Measurements from ENCODE around the gene ZNF440.
A peak's percentile ranks its signal among the peaks of the same experiment; 100 is the strongest.
"Not testable (repeated sequence)": the region's sequence is repeated elsewhere in the genome, so short reads cannot be mapped to it uniquely, and the experiment has no call there.

ZNF440 gene

GRCh38 chr19:11814029-11814699 lies at the start of gene ZNF440:
TSS of gene ZNF440 (plus strand) at chr19:11814273. CDS start at chr19:11814448, 175 bp downstream.
- peak; percentile 70 for DNase-seq (ENCODE audit: low read depth)

- peak; percentile 90 for DNase-seq (ENCODE audit: low read depth)
Observed at GRCh38 chr19:11766597-11767591, 47.2 kb upstream of the ZNF440 start, which contains the start of gene ZNF441. TSS of gene ZNF441 (plus strand) at chr19:11767000. CDS start at chr19:11767194, 194 bp downstream.

GRCh38 chr19:11767633-11768133 lies 46.4 kb upstream of the ZNF440 start:
- no peak for DNase-seq (ENCODE audit: low read depth)

GRCh38 chr19:11769995-11770394 lies 44.1 kb upstream of the ZNF440 start:
- no peak for DNase-seq (ENCODE audit: low read depth)

- DNase-seq (ENCODE audit: low read depth): not testable (repeated sequence)
Observed at GRCh38 chr19:11771520-11771919, 42.6 kb upstream of the ZNF440 start.

- not testable (repeated sequence) for DNase-seq (ENCODE audit: low read depth)
Observed at GRCh38 chr19:11776669-11777068, 37.4 kb upstream of the ZNF440 start.

- DNase-seq (ENCODE audit: low read depth): no peak
Observed at GRCh38 chr19:11780431-11781020, 33.5 kb upstream of the ZNF440 start.

- no peak for DNase-seq (ENCODE audit: low read depth)
Observed at GRCh38 chr19:11781295-11782057, 32.6 kb upstream of the ZNF440 start.

- DNase-seq (ENCODE audit: low read depth): no peak
Observed at GRCh38 chr19:11783767-11784166, 30.3 kb upstream of the ZNF440 start.

GRCh38 chr19:11784356-11784755 lies 29.7 kb upstream of the ZNF440 start:
- no peak for DNase-seq (ENCODE audit: low read depth)

- no peak for DNase-seq (ENCODE audit: low read depth)
Observed at GRCh38 chr19:11787536-11787935, 26.5 kb upstream of the ZNF440 start.

- no peak for DNase-seq (ENCODE audit: low read depth)
Observed at GRCh38 chr19:11792942-11793341, 21.1 kb upstream of the ZNF440 start.

GRCh38 chr19:11797491-11797890 lies 16.6 kb upstream of the ZNF440 start:
- DNase-seq (ENCODE audit: low read depth): peak; percentile 62

GRCh38 chr19:11798391-11799330 lies 15.4 kb upstream of the ZNF440 start, which contains the start of gene ZNF491:
TSS of gene ZNF491 (plus strand) at chr19:11798523. CDS start at chr19:11805954, 7,431 bp downstream.
- DNase-seq (ENCODE audit: low read depth): peak; percentile 75

- no peak for DNase-seq (ENCODE audit: low read depth)
Observed at GRCh38 chr19:11806354-11807098, 7.5 kb upstream of the ZNF440 start.

- no peak for DNase-seq (ENCODE audit: low read depth)
Observed at GRCh38 chr19:11807099-11807380, 7.0 kb upstream of the ZNF440 start.

GRCh38 chr19:11813703-11814028 lies 407 bp upstream of the ZNF440 start:
- DNase-seq (ENCODE audit: low read depth): no peak

- no peak for DNase-seq (ENCODE audit: low read depth)
Observed at GRCh38 chr19:11814700-11815035, 595 bp downstream of the ZNF440 start.

- DNase-seq (ENCODE audit: low read depth): no peak
Observed at GRCh38 chr19:11821474-11822109, 7.5 kb downstream of the ZNF440 start.
